Measurements from ENCODE around the gene MESP2. TPM values are rescaled to one million over a fixed set of nuclear protein-coding genes. Genes with fewer than 3 reads are reported as not detected.

MESP2 gene
- total RNA-seq, 1 donor from 2014 or later = not detected

GRCh38 chr15:89755701-89756100 is 20.4 kb upstream of the MESP2 start:
- no peak for DNase-seq

GRCh38 chr15:89756897-89757296 is 19.2 kb upstream of the MESP2 start:
- no peak for DNase-seq

DNA sequence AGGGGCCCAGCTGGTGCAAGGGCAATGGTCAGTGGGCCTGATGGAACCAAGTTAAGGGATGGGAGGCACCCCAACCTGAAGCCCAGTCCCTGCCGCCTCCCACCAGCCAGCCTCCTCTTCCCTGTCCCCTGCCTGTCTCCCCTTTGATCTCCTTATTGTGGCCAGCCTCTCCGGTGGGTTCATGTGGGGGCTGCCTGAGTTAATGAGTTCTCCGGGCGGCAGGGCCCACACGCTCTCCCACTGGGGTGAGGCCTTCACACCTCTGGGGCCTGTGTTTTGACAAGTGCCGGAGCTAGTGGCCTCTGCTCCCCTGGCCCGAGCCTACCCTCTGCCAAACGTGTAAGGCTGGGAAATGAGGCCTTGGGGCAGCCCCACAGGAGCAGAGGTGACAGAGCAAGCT is 17.8 kb upstream of the MESP2 start:
- DNase-seq = no peak

DNA sequence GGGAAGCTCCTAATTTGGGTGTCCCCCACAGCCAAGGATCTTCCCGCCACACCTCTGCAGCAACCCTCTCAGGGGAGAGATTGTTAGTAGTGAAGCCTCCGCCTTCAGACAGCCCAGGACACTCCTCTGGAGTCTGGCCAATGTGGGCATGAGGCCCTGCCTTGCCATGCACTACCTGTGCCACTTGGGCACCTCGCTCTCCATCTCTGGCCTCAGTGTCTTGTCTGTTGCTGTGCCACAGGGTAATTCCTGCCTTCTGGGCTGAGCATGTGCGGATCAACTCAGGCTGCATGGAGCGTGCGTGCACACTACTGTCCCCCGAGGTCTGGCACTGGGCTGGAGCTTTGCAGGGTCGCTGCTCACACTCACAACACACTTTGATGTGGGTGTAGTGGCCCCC is 17.2 kb upstream of the MESP2 start:
- DNase-seq = no peak

- no peak for DNase-seq
Measured at GRCh38 chr15:89759835-89760234, 16.3 kb upstream of the MESP2 start.

GRCh38 chr15:89760303-89761008 is 15.7 kb upstream of the MESP2 start:
- DNase-seq = peak; percentile 86

DNA sequence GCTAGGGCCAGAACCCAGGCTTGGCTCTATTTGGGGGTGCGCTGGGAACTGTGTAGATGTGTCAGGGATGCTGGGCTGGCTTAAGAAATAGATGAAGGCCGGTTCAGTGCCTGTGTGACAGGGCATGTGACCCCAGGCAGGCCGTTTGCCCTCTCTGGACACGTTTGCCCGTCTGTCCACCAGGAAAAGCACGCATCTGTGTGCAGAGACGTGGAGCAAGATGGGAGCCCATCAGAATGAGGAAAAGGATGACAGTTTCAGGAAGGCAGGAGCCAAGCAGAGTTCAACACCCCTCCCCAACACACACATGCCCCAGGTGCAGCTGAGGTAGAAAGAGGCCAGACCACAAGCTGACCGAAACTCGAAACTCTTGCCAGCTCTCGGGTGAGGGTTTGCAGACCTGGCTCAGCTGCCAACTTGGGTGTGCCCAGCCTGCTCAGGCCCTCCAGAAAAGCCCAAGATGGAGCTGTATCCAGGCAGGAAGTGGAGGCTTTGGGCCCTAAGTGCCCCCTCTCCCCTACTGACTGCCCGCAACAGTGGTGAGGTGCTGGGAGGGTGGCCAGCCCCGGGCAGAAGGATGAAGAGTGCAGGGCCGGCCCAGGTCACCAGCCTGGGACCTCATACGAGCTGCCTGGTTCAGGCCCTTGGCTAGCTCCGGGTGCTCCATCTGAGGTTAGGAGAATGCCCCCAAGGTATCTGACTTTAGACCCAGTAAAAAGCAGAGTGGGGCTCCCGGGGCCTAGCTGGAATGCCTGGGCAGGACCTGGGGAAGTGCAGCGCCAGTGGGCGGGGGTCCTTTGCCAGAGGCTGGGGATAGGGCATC is 14.9 kb upstream of the MESP2 start:
- no peak for DNase-seq

DNA sequence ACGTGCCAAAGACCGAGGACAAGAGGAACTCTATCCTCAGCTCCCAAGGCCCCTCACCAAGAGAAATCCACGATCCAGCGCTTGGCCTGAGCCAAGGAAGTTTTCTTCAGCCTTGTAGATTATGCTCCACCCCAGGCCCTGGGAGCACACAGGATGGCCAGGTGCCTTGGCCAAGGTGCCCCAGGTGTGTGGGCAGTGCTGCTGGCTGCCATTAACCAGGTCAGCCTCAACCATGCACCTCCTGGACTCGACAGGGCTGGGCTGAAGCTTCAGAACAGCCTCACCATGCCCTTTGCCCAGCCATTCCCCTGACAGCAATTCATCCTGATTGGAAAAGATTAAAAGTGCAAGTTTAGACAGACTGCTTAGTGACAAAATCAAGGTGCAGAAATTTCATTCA is 14.2 kb upstream of the MESP2 start:
- DNase-seq = no peak

GRCh38 chr15:89765694-89766093 is 10.4 kb upstream of the MESP2 start:
- DNase-seq = no peak

DNA sequence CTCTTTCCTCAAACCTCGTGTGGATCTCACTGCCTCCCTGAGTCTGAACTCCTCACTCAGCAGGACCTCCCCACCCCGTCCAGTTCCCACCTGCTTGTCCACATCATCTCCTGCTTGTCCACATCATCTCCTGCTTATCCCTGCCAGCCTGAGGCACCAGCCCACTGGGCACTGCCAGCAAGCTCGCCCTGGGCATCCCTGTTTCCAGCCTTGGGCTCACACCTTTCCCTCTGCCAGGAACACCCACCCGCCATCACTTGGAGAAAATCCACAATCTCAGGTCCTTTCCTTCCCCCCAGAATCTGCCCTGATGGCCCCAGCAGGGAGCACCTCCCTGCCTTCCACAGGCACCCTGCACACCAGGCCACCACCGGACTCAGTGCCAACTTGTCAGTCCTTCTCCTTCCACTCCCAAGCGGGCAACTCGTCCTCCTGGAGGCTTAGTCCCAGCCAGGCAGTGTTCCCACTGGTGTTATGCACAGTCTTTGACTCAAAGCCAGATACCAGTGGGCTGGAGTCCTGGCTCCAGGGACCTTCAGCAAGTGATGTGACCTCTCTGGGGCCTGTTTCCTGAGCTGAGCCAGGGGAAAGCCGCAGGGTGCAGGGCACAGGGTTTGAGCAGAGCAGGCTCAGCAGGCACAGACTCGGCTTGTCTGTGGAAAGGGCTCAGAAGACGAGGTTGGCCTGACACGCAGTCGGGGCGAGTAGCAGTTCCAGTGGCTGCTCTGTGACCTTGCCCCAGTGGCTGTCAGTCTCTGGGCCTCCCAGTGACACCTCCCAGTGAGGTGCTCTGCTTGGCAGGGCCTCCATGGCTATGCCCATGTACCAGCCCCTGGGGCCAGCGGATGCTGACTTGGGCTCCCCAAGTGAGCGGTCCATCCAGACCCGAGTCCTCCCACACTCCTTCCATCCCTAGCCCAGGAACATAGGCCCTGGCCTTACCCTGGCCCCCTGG is 9.5 kb upstream of the MESP2 start:
- DNase-seq = no peak

- DNase-seq = no peak
Measured at GRCh38 chr15:89767411-89767915, 8.7 kb upstream of the MESP2 start.

DNA sequence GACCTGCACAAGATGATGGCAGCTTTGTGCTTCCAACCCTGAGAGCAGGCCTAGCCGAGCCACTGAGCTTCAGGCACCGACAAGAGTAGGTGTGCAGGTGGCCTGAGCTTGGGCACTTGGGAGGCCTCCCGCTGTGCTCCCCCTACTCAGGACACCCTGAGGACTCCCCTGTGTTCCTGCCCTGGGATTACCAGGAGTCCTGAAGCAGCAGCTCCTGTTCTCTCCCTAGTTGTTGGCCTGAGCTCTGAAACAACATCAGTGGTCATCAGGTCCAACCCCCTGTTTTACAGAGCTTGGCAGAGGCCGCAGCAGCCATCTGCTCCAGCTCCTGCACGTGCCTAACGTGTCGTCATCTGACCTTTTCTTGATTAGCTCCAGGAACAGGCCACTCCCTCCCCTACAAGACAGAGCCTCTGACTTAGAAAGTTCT is 8.0 kb upstream of the MESP2 start:
- DNase-seq = no peak

GRCh38 chr15:89769366-89769765 is 6.8 kb upstream of the MESP2 start:
- DNase-seq = peak; percentile 44

DNA sequence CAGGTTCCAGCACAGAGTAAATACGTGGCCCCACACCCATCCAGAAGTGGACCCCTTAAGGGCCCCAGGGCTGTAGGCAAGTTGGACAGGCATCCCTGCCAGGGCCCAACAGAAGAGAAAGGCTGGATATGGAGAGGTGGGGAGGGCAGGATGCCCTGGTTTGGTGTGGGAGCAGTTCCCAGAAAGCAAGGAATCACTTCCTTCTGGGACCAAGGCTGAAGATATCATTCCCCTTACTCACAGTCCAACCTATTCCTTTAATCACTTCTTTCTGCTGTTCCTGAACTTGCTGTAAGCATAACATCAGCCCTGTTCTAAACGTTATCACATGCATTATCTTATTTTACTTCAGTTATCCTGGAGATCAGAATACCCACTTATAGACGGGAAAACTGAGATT is 6.1 kb upstream of the MESP2 start:
- DNase-seq = peak; percentile 67

DNA sequence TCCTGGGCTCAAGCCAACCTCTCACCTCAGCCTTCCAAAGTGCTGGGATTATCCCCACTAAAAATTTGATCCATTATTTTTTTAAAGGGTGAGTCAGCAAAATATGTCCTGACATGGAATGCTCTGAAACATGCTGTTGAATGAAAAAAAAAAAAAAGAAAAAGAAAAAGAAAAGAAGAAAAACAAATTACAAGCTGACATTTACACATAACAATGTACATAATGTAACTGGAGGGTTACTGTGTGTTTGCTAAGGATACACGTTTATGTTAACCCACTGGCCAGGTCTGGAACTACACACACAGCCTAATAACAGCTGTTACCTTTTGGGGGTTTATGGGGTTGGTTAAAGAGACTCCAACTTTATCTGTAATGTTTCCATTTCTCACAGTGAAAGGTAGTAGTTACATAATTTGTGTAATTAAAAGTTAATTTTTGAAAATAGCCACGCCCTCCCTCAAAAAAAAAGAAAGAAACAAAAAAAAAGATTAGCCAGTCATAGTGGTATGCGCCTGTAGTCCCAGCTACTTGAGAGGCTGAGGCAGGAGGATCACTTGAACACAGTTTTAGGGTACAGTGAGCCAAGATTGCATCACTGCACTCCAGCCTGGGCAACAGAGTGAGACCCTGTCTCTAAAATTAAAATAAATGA is 3.1 kb upstream of the MESP2 start:
- DNase-seq = peak; percentile 43

DNA sequence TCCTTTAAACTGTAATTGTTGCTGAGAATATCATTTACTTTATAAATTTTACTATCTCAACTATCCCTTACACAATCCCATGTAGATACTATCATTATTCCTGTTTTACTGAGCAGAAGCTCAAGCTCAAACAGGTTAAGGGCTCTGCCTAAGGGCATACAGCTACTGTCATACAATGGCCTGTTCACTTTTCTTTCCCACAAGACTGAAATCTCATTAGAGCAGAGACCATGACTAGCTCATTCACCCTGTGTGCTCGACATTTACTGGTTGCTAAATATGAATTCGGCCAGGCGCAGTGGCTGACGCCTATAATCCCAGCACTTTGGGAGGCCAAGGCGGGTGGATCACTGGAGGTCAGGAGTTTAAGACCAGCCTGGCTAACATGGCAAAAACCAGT is 1.6 kb upstream of the MESP2 start:
- no peak for DNase-seq

- no peak for DNase-seq
Measured at GRCh38 chr15:89775815-89776214, 317 bp upstream of the MESP2 start.

DNA sequence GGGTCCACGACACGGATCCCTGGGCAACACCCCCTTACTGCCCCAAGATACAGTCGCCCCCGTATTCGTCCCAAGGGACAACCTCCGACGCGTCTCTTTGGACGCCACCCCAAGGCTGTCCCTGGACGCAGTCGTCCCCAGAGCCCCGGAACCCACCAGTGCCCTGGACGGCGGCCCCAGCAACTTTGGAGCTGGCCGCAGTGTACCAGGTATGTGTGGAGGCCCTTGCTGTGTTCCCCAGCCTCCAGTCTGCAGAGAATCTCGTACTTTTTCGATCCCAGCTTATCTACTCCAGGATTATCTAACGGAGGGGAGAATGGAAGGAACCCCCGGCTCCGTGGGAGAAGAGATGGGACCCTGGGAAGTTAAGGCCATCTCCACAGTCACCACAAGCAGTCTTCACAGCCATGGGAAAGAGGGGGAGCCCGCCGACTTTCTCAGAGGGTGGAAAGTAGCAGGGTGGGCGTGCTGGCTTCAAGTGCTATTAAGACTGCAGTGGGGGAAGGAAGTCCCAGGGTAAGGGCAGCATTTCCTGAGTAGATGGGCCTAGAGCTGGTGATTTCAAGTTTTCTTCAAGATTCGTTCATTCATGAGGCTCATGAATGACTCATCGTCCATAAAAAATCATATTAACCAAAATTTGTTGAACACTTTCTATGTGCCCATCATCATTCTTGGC is 1.1 kb downstream of the MESP2 start:
- no peak for DNase-seq

GRCh38 chr15:89777782-89778380 is 1.7 kb downstream of the MESP2 start:
- DNase-seq = no peak

DNA sequence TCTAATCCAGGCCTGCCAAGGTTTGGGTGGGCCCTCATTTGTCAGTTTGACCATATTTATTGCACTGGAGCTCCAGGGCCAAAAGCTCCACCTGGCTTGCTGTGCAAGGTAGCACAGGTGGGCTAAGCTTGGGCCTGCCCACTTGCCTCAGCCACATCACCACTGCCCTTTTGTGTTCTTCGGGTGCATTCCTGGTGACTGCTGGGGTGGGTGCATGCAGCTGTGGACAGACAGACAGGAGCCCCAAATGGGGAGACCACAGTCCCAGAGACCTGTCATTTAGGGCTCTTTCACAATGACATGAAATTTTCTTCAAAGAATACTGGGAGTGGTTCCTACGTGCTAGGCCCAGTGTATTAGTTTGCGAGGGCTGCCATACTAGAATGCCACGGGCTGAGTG is 2.7 kb downstream of the MESP2 start:
- no peak for DNase-seq

GRCh38 chr15:89780601-89781000 is 4.5 kb downstream of the MESP2 start:
- no peak for DNase-seq
